IPS-20b (cell line): ENCODE measurements around the gene ARHGAP30.
"Not testable (repeated sequence)": the region's sequence is repeated elsewhere in the genome, so short reads cannot be mapped to it uniquely, and the experiment has no call there.

Source experiments
- H3K27ac ChIP-seq: one replicate; pipeline ENCODE4 v1.5.1; 2013; ENCODE audit warnings: low read length
- H3K27me3 ChIP-seq: 2 replicates; pipeline ENCODE4 v1.6.1; 2013; ENCODE audit warnings: mild to moderate bottlenecking, low read length, inconsistent platforms; ENCODE audit not compliant: insufficient read depth
- H3K36me3 ChIP-seq: 2 replicates; pipeline ENCODE4 v1.6.1; 2013; ENCODE audit warnings: low read depth, mild to moderate bottlenecking, inconsistent platforms, low read length, moderate library complexity; ENCODE audit not compliant: insufficient read depth
- H3K4me1 ChIP-seq: 2 replicates; pipeline ENCODE4 v1.6.1; 2013; ENCODE audit warnings: mild to moderate bottlenecking, control low read depth, inconsistent platforms, low read length, moderate library complexity; ENCODE audit not compliant: insufficient read depth
- H3K4me3 ChIP-seq: 2 replicates; pipeline ENCODE4 v1.5.1; 2013; ENCODE audit warnings: mild to moderate bottlenecking, low read length, inconsistent platforms
- H3K9ac ChIP-seq: 2 replicates; pipeline ENCODE4 v1.6.1; 2013; ENCODE audit warnings: low read depth, mild to moderate bottlenecking, inconsistent platforms, low read length, moderate library complexity
- H3K9me3 ChIP-seq: 2 replicates; pipeline ENCODE4 v1.6.1; 2013; ENCODE audit warnings: mild to moderate bottlenecking, low read depth, low read length, inconsistent platforms; ENCODE audit not compliant: insufficient read depth

Gene ARHGAP30

GRCh38 chr1:161063936-161064335 lies 5.8 kb downstream of the ARHGAP30 start:
- H3K4me3 ChIP-seq, H3K27me3 ChIP-seq, H3K36me3 ChIP-seq, H3K4me1 ChIP-seq, H3K27ac ChIP-seq, H3K9me3 ChIP-seq, H3K9ac ChIP-seq: not testable (repeated sequence)

DNA sequence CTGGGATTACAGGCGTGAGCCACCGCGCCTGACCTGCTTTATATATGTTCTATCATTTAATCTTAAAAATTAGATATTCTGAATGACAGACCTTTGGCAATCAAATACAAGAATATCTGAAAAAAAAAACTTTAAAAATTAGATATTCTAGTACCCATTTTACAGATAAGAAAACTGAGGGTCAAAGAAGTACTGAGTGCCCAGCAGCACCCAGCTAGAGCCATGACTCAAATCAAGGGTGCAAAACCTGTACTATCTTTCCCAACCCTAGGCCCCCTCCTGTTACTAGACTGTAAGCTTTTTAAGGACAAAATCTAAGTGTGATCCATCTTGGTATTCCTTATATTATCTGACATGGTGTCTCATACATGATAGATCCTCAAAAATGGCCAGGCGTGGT lies 8.3 kb downstream of the ARHGAP30 start:
- H3K4me3 ChIP-seq: no peak overlapping the region
- no peak overlapping the region for H3K27ac ChIP-seq
- no peaks in the 10 kb centered on the region for H3K9me3 ChIP-seq
- no peaks in the 10 kb centered on the region; the same call in none of the 2 replicates for H3K4me1 ChIP-seq
- H3K36me3 ChIP-seq: no peaks in the 10 kb centered on the region
- no peak overlapping the region for H3K9ac ChIP-seq
- H3K27me3 ChIP-seq: no peaks in the 10 kb centered on the region

DNA sequence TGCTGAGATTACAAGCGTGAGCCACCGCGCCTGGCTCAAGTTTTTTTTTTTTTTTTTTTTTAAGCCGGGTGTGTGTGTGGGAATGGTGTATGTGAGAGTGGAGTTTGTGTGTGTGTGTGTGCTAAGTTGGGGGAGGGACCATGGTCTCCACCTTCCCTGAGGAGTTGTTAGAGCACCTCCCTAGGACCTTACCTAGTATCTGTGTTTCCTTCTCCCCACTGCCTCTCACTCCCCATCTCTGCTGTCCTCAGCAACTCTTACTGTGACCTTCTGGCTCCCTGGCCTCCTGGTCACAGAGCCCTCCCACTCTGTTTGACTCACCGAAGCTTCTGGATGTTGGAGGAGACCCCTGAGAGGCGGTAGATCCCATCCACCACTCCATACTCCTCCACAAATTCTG lies 10.4 kb downstream of the ARHGAP30 start:
- Histone ChIP-seq H3K36me3 (no peaks in the 10 kb centered on the region), H3K4me3 (no peak overlapping the region), H3K4me1 (no peaks in the 10 kb centered on the region; the same call in none of the 2 replicates), H3K27ac (no peak overlapping the region), H3K9ac (no peak overlapping the region), H3K9me3 (no peaks in the 10 kb centered on the region), H3K27me3 (no peaks in the 10 kb centered on the region)

DNA sequence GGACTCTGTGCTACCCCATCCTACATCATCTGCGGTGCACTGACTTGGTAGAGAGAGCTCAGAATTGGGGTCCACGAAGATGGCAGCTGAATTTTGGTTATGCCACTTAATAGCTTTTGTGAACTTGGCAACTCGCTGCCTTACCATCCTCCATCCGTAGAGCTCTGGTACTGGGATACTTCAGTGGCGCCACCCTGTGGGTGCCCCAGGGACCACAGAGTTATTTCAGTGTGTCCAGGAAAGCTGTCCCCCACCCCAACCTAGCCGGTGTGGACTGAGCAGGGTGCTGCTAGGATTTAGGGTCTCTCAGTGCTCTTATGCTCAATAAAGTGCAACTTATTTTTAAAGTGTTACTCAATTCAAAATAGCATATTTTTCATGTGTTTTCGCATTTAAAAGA lies 14.9 kb downstream of the ARHGAP30 start:
- Histone ChIP-seq H3K9me3 (no peaks in the 10 kb centered on the region), H3K27me3 (no peaks in the 10 kb centered on the region), H3K4me3 (no peak overlapping the region), H3K36me3 (no peaks in the 10 kb centered on the region), H3K4me1 (no peaks in the 10 kb centered on the region), H3K27ac (no peak overlapping the region), H3K9ac (no peak overlapping the region)

- Histone ChIP-seq H3K4me3 (no peak overlapping the region), H3K36me3 (no peaks in the 10 kb centered on the region), H3K9me3 (no peaks in the 10 kb centered on the region), H3K9ac (no peak overlapping the region), H3K27me3 (peaks cover 2% of the 10 kb centered on the region; the same call in 1 of the 2 replicates), H3K4me1 (no peaks in the 10 kb centered on the region), H3K27ac (no peak overlapping the region)
Measured at GRCh38 chr1:161054232-161054631, 15.5 kb downstream of the ARHGAP30 start.

DNA sequence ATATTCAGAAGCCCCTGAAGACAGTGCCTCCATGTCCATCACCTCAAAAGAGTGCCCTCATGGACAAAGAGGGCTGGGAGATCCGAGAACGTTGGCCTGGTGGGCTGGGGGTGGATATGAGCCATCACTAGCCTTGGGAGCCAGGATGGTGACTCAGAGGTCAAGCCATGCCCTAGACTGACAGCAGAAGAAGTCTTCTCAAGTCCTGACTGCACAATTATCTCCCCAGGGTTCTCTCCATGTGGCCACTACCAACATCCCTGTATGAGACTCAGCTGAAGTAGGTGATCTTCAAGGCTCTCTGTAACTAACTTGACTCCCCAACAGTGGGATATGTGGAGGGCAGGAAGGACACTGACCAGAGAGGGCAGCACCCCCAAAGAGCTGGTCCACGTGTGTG lies 16.8 kb downstream of the ARHGAP30 start:
- no peak overlapping the region for H3K9ac ChIP-seq

DNA sequence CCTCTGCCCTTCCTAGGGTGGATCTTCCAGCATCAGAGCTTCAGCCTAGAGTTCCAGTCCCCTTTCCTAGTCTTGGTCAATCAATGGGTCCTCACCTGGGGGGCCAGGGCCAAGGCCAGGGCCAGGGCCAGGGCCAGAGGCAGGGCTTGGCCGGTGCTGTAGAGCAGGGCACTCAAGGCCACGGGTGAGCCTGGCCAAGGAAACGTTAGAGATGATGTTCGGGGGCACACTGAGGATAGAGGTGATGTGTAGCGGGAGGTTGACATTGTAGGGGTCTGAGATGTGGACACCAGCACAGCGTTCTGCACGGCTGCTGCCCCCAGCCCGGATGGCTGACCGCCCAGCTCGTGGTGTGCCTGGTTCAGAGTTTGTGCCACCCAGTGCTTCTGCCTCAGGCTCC lies 18.5 kb downstream of the ARHGAP30 start:
- Histone ChIP-seq H3K9ac (no peak overlapping the region), H3K27me3 (peaks cover 28% of the 10 kb centered on the region), H3K9me3 (peaks cover 2% of the 10 kb centered on the region; the same call in 1 of the 2 replicates), H3K4me3 (no peak overlapping the region), H3K27ac (no peak overlapping the region), H3K36me3 (no peaks in the 10 kb centered on the region), H3K4me1 (peaks cover 2% of the 10 kb centered on the region; the same call in 1 of the 2 replicates)

More for the DNA sequence above, 16.8 kb downstream of the ARHGAP30 start:
- H3K27ac ChIP-seq: no peak overlapping the region
- H3K4me3 ChIP-seq: no peak overlapping the region
- H3K36me3 ChIP-seq: no peaks in the 10 kb centered on the region
- H3K4me1 ChIP-seq: no peaks in the 10 kb centered on the region
- no peaks in the 10 kb centered on the region; the same call in 1 of the 2 replicates for H3K9me3 ChIP-seq
- H3K27me3 ChIP-seq: peaks cover 15% of the 10 kb centered on the region

- H3K4me1 ChIP-seq: peaks cover 2% of the 10 kb centered on the region; the same call in 1 of the 2 replicates
- H3K36me3 ChIP-seq: no peaks in the 10 kb centered on the region
Measured at GRCh38 chr1:161048949-161049722, 20.6 kb downstream of the ARHGAP30 start.

GRCh38 chr1:161047436-161048420 lies 22.0 kb downstream of the ARHGAP30 start:
- H3K36me3 ChIP-seq: peaks cover 7% of the 10 kb centered on the region
- H3K4me1 ChIP-seq: peaks cover 2% of the 10 kb centered on the region; the same call in 1 of the 2 replicates
- peaks cover 28% of the 10 kb centered on the region for H3K27me3 ChIP-seq
- no peak overlapping the region for H3K27ac ChIP-seq
- 0 out of 2 replicates have a peak overlapping the region, but pooled peaks have one; percentile 86 for H3K4me3 ChIP-seq
- no peak overlapping the region for H3K9ac ChIP-seq
- H3K9me3 ChIP-seq: peaks cover 2% of the 10 kb centered on the region; the same call in 1 of the 2 replicates

More at GRCh38 chr1:161048949-161049722, 20.6 kb downstream of the ARHGAP30 start:
- Histone ChIP-seq H3K9ac (no peak overlapping the region), H3K9me3 (peaks cover 2% of the 10 kb centered on the region; the same call in 1 of the 2 replicates), H3K4me3 (no peak overlapping the region), H3K27ac (no peak overlapping the region), H3K27me3 (peaks cover 28% of the 10 kb centered on the region)

- H3K4me1 ChIP-seq: peaks cover 2% of the 10 kb centered on the region; the same call in 1 of the 2 replicates
- H3K36me3 ChIP-seq: peaks cover 17% of the 10 kb centered on the region
- peaks cover 28% of the 10 kb centered on the region for H3K27me3 ChIP-seq
- H3K27ac ChIP-seq: peak overlapping the region; percentile 96
- H3K4me3 ChIP-seq: peak overlapping the region; percentile 86
- peak overlapping the region; percentile 89; the same call in 1 of the 2 replicates for H3K9ac ChIP-seq
- H3K9me3 ChIP-seq: peaks cover 2% of the 10 kb centered on the region; the same call in 1 of the 2 replicates
Measured at GRCh38 chr1:161046605-161047228, 23.0 kb downstream of the ARHGAP30 start.
